ENCODE measurements around the gene MARS2.

DNA sequence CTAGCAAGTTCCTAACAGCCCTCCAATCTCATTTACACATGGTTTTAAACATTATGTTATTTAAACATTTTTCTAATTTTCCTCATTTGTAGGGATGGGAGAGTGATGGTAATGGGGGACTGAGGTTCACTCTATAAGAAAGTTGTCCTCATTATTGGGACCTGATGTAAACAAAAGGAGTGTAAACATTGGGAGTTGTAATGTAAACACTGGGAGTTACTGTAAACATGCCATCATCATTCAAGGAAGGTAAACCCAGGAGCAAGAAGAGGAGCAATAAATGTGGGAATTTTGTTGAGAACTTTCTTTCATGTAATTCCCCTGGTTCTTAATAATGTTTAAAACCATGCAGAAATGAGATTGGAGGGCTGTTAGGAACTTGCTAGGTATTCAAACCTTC, 47.6 kb upstream of the MARS2 start:
- TF ChIP-seq, protein P1, sequence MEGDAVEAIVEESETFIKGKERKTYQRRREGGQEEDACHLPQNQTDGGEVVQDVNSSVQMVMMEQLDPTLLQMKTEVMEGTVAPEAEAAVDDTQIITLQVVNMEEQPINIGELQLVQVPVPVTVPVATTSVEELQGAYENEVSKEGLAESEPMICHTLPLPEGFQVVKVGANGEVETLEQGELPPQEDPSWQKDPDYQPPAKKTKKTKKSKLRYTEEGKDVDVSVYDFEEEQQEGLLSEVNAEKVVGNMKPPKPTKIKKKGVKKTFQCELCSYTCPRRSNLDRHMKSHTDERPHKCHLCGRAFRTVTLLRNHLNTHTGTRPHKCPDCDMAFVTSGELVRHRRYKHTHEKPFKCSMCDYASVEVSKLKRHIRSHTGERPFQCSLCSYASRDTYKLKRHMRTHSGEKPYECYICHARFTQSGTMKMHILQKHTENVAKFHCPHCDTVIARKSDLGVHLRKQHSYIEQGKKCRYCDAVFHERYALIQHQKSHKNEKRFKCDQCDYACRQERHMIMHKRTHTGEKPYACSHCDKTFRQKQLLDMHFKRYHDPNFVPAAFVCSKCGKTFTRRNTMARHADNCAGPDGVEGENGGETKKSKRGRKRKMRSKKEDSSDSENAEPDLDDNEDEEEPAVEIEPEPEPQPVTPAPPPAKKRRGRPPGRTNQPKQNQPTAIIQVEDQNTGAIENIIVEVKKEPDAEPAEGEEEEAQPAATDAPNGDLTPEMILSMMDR (optimal IDR thresholded peaks at IDR 0.05 in 1 of 3, IDR thresholded peaks at IDR 0.05 in 1 of 3, conservative IDR thresholded peaks at IDR 0.05 in 1 of 3; ENCODE audit: extremely low read depth in 1 of 3, insufficient read depth in 2 of 3, low read length in 3 of 3), result no peak
- TF ChIP-seq EZH2 (IDR thresholded peaks at IDR 0.05; ENCODE audit: low read length), result no peak
